ENCODE measurements around the gene MAPKAPK5.

DNA sequence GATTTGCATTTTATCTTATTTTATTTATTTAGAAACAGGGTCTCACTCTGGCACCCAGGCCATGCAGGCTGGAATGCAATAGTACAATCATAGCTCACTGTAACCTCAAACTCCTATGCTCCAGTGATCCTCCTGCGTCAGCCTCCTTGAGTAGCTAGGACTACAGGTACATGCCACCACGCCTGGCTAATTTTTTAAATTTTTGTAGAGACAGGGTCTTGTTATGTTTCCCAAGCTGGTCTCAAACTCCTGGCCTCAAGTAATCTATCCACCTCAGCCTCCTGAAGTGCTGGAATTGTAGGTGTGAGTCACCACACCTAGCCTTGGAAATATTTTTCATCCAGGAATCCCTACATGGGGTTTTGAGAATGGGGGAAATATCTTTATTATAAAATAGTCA is 84.6 kb downstream of the MAPKAPK5 start:
- TF ChIP-seq POLR2A (IDR thresholded peaks at IDR 0.05) = no peak
- TF ChIP-seq, protein P1, sequence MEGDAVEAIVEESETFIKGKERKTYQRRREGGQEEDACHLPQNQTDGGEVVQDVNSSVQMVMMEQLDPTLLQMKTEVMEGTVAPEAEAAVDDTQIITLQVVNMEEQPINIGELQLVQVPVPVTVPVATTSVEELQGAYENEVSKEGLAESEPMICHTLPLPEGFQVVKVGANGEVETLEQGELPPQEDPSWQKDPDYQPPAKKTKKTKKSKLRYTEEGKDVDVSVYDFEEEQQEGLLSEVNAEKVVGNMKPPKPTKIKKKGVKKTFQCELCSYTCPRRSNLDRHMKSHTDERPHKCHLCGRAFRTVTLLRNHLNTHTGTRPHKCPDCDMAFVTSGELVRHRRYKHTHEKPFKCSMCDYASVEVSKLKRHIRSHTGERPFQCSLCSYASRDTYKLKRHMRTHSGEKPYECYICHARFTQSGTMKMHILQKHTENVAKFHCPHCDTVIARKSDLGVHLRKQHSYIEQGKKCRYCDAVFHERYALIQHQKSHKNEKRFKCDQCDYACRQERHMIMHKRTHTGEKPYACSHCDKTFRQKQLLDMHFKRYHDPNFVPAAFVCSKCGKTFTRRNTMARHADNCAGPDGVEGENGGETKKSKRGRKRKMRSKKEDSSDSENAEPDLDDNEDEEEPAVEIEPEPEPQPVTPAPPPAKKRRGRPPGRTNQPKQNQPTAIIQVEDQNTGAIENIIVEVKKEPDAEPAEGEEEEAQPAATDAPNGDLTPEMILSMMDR (IDR thresholded peaks at IDR 0.05) = no peak
